Gastroesophageal sphincter (tissue), 4 donors: ENCODE measurements around the gene YJU2. TPM values are rescaled to one million over a fixed set of nuclear protein-coding genes. Genes with fewer than 3 reads are reported as not detected.
"Not testable (repeated sequence)": the region's sequence is repeated elsewhere in the genome, so short reads cannot be mapped to it uniquely, and the experiment has no call there.

ENCODE experiments used
- ATAC-seq: fragments of 150-250 bp; one replicate; pipeline ENCODE4 v1.9.1; 2016; ENCODE audit warnings: mild to moderate bottlenecking, moderate library complexity
- H3K27ac ChIP-seq, 4 donors: fragments of 200-600 bp; sonication (generic) in 3 of 4; 1 replicate in 3 of 4; 2 replicates in 1 of 4; pipeline ENCODE4 v1.5.1; 2016 to 2019
- H3K27me3 ChIP-seq: fragments of 200-600 bp; sonication (generic); one replicate; pipeline ENCODE4 v1.5.1; 2019
- H3K36me3 ChIP-seq, 2 donors: fragments of 200-600 bp; sonication (generic); one replicate each; pipeline ENCODE4 v1.5.1; 2019; ENCODE audit warnings: control low read depth in 1 of 2
- H3K4me1 ChIP-seq, 3 donors: fragments of 200-600 bp; sonication (generic); 1 replicate in 2 of 3; 2 replicates in 1 of 3; pipeline ENCODE4 v1.5.1; 2016 to 2019; ENCODE audit warnings: control low read depth in 2 of 3
- H3K4me3 ChIP-seq, 2 donors: fragments of 200-600 bp; sonication (generic); one replicate each; pipeline ENCODE4 v1.5.1; 2019; ENCODE audit warnings: mild to moderate bottlenecking in 1 of 2, moderate library complexity in 1 of 2
- H3K9me3 ChIP-seq, 3 donors: fragments of 200-600 bp; sonication (generic); one replicate each; pipeline ENCODE4 v1.5.1; 2017 to 2019; ENCODE audit warnings: control low read depth in 2 of 3
- EP300 ChIP-seq: sonication (generic); formaldehyde crosslinking; IDR thresholded peaks from one replicate; pipeline ENCODE4 v1.6.1; 2017; ENCODE audit warnings: antibody characterized with exemption, mild to moderate bottlenecking
- POLR2A ChIP-seq, 2 donors: fragments of 450-650 bp; IDR thresholded peaks; one replicate each; pipeline ENCODE4 v1.6.1; 2017; ENCODE audit warnings: antibody characterized with exemption in 2 of 2, mild to moderate bottlenecking in 2 of 2, moderate library complexity in 1 of 2
- POLR2AphosphoS5 ChIP-seq: sonication (generic); formaldehyde crosslinking; IDR thresholded peaks from one replicate; pipeline ENCODE4 v1.6.1; 2017; ENCODE audit warnings: antibody characterized with exemption
- WGBS, 2 donors: methylation state at CpG; one replicate each; pipeline ENCODE4 v1.1.5; 2018; ENCODE audit warnings: low coverage in 1 of 2; 5-methylcytosine and 5-hydroxymethylcytosine counted together
- total RNA-seq, 4 donors: library from RNA; depleted of rRNA; stranded (reverse); fragments of >200 nt; gene quantifications; one replicate each; pipeline ENCODE4 v1.1.0, GENCODE V29; 2016
- TF ChIP-seq, protein P1 (sequence below), 4 experiments: fragments of 200-600 bp in 2 of 4; fragments of 450-650 bp in 2 of 4; sonication (generic) in 1 of 4; IDR thresholded peaks; one replicate each; pipeline ENCODE4 v1.5.1; 2017 to 2019; ENCODE audit warnings: antibody characterized with exemption in 4 of 4, mild to moderate bottlenecking in 2 of 4, moderate library complexity in 2 of 4

The YJU2 gene
- total RNA-seq, 4 donors from 2014 or later, result 20.0 to 24.6 (median 21.6) TPM

DNA sequence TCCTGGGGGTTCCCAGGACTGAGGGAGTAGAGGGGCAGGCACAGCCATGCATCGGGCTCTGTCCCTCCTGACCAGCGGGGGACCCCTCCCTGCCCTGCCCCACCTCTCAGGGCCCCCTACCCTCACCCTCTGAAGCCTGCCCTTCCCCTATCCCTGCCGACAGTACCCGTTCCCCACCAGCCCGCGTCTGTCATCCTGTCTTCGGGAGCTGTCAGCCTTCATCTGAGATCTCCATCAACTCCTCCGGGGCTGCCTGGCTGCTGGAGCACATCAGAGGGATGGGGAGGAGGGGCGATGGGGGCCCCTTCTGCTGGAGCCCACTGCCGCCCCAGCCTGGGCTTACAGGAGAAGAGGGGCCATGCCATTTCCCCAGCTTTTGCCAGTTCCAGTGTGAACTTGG, 26.0 kb downstream of the YJU2 start:
- Histone ChIP-seq H3K4me3 (no peak overlapping the region), H3K4me1 (peaks cover 0 to 9% (median 0%) of the 10 kb centered on the region in 3 donors), H3K9me3 (peaks cover 0 to 5% (median 0%) of the 10 kb centered on the region in 3 donors), H3K36me3 (peaks cover 0 to 53% of the 10 kb centered on the region in 2 donors), H3K27ac (no peak overlapping the region), H3K27me3 (peaks cover 9% of the 10 kb centered on the region)
- TF ChIP-seq POLR2A (IDR thresholded peaks at IDR 0.05), result no peak
- no peak for TF ChIP-seq POLR2AphosphoS5
- TF ChIP-seq, protein P1, sequence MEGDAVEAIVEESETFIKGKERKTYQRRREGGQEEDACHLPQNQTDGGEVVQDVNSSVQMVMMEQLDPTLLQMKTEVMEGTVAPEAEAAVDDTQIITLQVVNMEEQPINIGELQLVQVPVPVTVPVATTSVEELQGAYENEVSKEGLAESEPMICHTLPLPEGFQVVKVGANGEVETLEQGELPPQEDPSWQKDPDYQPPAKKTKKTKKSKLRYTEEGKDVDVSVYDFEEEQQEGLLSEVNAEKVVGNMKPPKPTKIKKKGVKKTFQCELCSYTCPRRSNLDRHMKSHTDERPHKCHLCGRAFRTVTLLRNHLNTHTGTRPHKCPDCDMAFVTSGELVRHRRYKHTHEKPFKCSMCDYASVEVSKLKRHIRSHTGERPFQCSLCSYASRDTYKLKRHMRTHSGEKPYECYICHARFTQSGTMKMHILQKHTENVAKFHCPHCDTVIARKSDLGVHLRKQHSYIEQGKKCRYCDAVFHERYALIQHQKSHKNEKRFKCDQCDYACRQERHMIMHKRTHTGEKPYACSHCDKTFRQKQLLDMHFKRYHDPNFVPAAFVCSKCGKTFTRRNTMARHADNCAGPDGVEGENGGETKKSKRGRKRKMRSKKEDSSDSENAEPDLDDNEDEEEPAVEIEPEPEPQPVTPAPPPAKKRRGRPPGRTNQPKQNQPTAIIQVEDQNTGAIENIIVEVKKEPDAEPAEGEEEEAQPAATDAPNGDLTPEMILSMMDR (IDR thresholded peaks at IDR 0.05), result no peak
- TF ChIP-seq EP300, result no peak
- 62% methylated on average over 7 of the region's 10 CpGs; no CpG with 5 or more reads in 1 of the 2 donors for WGBS, 2 donors
- no peak for ATAC-seq

DNA sequence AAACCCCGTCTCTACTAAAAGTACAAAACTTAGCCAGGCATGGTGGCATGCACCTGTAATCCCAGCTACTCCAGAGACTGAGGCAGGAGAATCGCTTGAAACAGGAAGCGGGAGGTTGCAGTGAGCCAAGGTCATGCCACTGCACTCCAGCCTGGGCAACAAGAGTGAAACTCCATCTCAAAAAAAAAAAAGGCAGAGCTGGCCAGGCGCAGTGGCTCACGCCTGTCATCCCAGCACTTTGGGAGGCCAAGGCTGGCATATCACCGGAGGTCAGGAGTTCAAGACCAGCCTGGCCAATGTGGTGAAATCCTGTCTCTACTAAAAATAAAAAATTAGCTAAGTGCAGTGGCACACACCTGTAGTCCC, 27.4 kb downstream of the YJU2 start:
- not testable (repeated sequence) for ATAC-seq, H3K9me3 ChIP-seq, H3K4me3 ChIP-seq, H3K27ac ChIP-seq
- peaks cover 0 to 19% (median 4%) of the 10 kb centered on the region in 3 donors for H3K4me1 ChIP-seq
- H3K36me3 ChIP-seq, result peaks cover 0 to 40% of the 10 kb centered on the region in 2 donors
- WGBS, 2 donors, result 77 to 83% methylated on average over 3 to 5 of the region's 6 CpGs
- peaks cover 23% of the 10 kb centered on the region for H3K27me3 ChIP-seq

DNA sequence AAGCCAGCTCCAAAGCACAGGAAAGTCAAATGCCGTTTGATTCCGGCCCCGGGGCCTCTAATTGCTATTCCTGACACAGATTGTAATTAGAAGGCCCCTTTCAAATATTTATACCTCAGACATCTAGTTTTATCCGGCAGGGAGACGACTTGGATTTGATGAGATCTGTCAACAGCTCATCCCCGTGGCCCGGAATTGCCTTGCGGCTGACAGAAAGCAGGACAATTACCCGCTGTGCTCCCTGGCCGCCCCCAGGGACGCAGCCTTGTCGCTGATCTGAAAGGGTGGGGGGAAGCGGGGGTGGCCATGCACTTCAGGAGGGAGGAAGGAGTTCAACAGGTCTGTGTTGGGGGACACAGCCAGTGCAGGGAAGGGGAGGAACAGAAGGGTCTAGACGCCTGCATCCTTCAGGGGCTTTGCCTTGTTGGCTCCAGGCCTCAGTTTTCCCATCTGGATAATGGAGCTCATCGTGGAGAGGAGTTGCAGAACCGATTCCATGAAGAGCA, 30.4 kb downstream of the YJU2 start:
- peaks cover 0 to 1% (median 0%) of the 10 kb centered on the region in 3 donors for H3K9me3 ChIP-seq
- ATAC-seq, result no peak
- peaks cover 53% of the 10 kb centered on the region for H3K27me3 ChIP-seq
- peaks cover 0 to 11% of the 10 kb centered on the region in 2 donors for H3K36me3 ChIP-seq
- H3K27ac ChIP-seq, result no peak overlapping the region
- 43 to 44% methylated on average over 5 to 10 of the region's 16 CpGs for WGBS, 2 donors
- peaks cover 0 to 19% (median 9%) of the 10 kb centered on the region in 3 donors for H3K4me1 ChIP-seq
- H3K4me3 ChIP-seq, result no peak overlapping the region
- TF ChIP-seq EP300, result no peak

DNA sequence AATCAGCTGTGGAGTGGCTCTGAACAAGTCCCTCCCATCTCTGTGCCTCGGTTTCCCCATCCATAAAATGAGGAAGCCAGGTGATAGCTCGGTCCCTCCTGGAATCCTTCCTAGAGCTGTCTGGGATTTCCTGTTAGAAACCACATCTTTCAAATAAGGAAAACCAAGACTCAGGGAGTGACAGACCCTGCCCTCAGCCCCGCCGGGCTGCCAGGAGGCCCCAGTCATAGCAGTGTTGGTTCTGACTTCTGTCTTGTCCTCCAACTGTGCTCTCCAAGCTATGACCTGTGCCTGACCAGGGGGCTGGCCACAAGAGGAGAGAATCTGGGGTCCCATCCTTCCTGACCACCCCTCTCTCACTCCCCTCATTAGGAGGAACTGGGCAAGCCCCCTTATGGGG, 31.1 kb downstream of the YJU2 start:
- no peak for ATAC-seq
- no peak overlapping the region for H3K27ac ChIP-seq

DNA sequence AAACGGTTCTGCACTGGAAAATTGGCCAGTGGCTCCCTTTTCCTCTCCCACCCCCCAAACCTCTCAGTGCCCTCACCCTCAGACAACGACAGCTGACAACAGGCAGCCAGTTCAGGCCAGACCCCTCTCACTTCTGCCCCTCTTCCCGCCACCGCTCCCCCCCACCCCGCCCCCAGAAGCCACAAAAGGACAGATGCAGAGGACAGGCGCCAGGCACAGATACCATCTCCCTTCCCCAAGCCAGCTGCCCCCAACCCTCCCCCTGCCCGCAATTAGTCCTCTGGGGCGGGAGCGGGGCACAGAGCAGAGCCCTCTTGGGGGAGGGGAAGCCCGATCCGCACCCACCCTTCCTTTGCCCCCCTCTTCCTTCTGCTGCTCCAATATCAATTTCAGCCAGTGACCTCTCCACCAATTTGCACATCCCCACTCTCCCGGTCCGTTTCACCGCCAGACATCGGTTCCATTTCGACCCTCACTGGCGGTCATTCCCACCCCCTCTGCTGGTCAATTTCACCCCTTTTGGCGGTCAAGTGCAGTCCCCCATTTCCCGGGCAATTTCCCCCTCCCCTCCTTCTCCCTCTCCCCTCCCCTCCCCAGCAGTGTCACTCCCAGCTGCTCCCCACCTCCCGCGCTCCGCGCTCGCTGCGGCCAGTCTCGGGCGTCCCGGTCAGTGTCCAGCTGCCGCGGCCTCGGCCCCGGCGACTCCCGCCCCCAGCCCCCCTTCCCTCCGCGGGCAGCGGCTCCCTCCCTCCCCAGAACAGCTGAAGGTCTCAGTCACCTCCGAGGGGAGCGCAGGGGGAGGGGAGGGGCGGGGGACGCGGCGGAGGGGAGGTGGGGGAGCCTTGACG, 31.8 kb downstream of the YJU2 start, which contains the start of gene SHD:
Gene SHD, plus strand, starts transcription at position 848 of the 848 bp plus-strand sequence. CDS start 798 bp downstream, outside the sequence.
- Histone ChIP-seq H3K36me3 (no peaks in the 10 kb centered on the region), H3K4me1 (peaks cover 0 to 19% (median 9%) of the 10 kb centered on the region in 3 donors), H3K4me3 (peak within 1 kb of the TSS in 1 of 2 donors; percentile 37), H3K27ac (no peak within 1 kb of the TSS), H3K9me3 (no peaks in the 10 kb centered on the region), H3K27me3 (peaks cover 66% of the 10 kb centered on the region)
- TF ChIP-seq POLR2A (IDR thresholded peaks at IDR 0.05), result no peak
- TF ChIP-seq, protein P1 (IDR thresholded peaks at IDR 0.05), result no peak
- no peak for TF ChIP-seq POLR2AphosphoS5
- TF ChIP-seq EP300, result no peak
- ATAC-seq, result no peak
- WGBS, 2 donors, result 2 to 6% methylated on average over 9 to 13 of the region's 44 CpGs

More for the DNA sequence above, 31.1 kb downstream of the YJU2 start:
- H3K4me3 ChIP-seq, result no peak overlapping the region
- peaks cover 0 to 5% of the 10 kb centered on the region in 2 donors for H3K36me3 ChIP-seq
- TF ChIP-seq POLR2A (IDR thresholded peaks at IDR 0.05) (no peak), POLR2AphosphoS5 (no peak), EP300 (no peak)
- TF ChIP-seq, protein P1 (IDR thresholded peaks at IDR 0.05), result no peak
- no peaks in the 10 kb centered on the region for H3K9me3 ChIP-seq
- peaks cover 0 to 19% (median 9%) of the 10 kb centered on the region in 3 donors for H3K4me1 ChIP-seq
- WGBS, 2 donors, result no CpG with 5 or more reads among the region's 4 CpGs
- peaks cover 60% of the 10 kb centered on the region for H3K27me3 ChIP-seq

DNA sequence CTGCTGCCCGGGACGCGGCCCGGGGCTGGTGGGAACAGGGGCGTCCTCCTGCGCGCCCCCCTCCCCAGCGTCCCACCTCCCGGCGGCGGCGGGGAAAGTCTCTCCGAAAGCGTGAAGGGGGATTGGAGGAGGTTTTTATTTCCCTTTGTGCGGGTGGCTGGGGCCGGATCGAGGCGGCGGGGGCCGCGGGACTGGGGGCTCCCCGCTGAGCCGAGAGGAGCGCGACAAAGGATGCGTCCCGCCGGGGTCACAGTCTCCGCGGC, 32.3 kb downstream of the YJU2 start:
- Histone ChIP-seq H3K4me3 (peak overlapping the region in 1 of 2 donors; percentile 37), H3K9me3 (no peaks in the 10 kb centered on the region), H3K36me3 (no peaks in the 10 kb centered on the region), H3K27ac (no peak overlapping the region), H3K27me3 (peaks cover 71% of the 10 kb centered on the region), H3K4me1 (peaks cover 0 to 19% (median 9%) of the 10 kb centered on the region in 3 donors)
- no peak for TF ChIP-seq POLR2A (IDR thresholded peaks at IDR 0.05)
- no peak for TF ChIP-seq EP300
- TF ChIP-seq, protein P1 (IDR thresholded peaks at IDR 0.05), result no peak
- TF ChIP-seq POLR2AphosphoS5, result no peak
- no peak for ATAC-seq
- no CpG with 5 or more reads among the region's 30 CpGs for WGBS, 2 donors
